GM19328 (cell line): ENCODE measurements around the gene NCR3LG1.
"Not testable (repeated sequence)": the region's sequence is repeated elsewhere in the genome, so short reads cannot be mapped to it uniquely, and the experiment has no call there.

Experiments used
- ATAC-seq: cut with Tn5 transposase; IDR thresholded peaks from one replicate; pipeline ENCODE4 v1.9.1; 2021; ENCODE audit warnings: mild to moderate bottlenecking, moderate library complexity; ENCODE audit not compliant: unreplicated experiment

The NCR3LG1 gene

GRCh38 chr11:17408026-17408425, 56.4 kb downstream of the NCR3LG1 start:
- no peak for ATAC-seq

DNA sequence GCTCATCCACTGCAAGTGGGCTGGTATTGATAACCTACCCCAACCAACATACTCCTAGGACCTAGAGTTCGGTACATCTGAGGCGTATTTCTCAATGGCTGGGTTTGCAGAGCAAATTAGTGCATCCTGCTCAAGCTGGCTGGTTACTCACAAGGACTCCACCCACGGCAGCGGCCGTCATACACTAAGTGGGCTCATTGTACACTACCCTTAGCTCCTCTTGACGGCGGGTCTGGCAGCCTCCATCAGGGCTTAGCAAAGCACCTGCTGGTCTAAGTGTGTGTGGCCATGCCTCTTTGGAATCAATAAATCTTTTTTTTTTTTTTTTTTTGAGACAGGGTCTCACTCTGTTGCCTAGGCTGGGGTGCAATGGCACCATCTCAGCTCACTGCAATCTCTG, 57.0 kb downstream of the NCR3LG1 start:
- ATAC-seq: no peak

DNA sequence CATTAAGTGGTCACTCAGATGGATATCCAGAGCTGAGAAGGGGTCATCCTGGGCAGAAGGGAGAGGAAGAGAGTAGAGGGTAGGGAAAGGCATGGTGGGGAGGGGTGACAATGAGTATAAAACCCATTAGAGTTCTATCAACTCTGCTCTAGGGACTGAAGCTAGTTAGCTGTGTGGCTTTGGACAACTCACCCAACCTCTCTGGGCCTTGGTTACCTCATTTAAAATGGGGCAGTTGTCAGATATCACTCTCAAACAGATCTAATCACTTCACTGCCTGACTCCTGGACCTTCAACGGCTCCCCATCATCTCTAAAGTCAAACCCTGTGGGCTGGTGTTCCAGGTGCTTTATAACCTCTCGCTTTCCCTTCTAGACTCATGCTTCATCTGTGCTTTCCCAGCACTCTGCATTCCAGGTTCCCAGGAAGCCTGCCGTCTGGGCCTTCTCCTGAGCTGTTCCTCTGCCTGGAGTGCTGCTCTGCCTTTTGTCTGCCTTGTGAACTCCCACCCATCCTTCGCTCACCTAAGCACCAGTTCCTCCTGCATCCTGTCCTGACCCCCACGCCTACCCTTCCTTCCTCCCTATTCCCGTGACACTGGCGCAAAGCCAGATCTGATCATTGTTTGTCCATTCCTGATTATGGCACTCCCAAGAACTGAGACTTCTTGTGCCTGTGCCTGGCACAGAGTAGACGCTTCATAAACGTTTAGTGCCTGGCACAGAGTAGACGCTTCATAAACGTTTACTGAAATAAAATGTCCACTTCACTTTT, 59.2 kb downstream of the NCR3LG1 start:
- ATAC-seq: no peak

DNA sequence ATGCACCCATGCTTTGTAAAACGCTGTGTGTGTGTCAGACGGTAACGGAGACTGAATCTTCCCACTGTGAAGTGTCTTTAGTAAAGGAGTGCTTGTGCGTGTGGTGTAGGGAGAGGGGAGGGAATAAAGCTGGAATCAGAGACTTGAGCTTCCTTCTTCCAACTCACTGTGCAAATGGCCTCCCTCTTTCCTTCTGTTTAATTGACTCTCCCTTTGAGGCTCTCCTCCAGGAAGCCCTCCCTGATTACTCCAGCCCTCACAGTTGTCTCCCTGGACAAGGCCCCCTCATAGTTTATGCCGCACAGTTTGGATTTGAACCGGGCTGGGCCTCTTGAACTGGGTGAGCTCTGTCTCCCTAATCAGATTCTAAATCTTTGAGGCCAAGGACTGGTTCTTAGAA, 59.8 kb downstream of the NCR3LG1 start:
- ATAC-seq: no peak

DNA sequence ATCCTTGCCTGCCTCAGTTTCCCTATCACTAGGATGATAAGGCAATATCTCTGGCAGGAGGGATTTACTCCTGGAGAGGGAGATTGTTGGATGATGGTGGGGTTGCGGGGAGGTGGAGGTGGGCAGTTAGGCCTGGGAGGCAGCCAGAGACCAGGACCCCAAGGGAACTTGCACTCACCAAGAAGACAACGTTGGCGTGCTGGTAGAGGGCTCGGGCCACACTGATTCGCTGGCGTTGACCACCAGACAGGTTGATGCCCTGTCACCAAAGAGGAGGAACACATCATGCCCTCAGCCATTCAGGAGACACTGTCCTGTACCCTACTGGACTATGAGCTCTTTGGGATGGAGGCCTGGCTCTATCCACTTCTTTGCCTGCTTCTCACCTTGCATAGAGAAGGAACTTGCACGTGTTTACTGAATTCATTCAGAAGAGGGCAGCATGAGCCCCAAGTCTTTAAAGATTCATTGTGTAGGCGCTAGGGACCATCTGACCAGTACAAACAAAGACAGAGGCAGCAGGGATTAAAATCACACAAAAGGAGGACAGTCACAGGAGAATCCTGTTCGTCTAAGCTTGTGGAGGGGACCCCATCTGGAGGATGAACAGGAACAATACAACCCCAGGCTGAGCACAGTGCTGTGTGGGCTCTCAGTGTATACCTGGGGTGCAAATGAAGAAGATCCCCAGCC, 61.0 kb downstream of the NCR3LG1 start:
- ATAC-seq: no peak

DNA sequence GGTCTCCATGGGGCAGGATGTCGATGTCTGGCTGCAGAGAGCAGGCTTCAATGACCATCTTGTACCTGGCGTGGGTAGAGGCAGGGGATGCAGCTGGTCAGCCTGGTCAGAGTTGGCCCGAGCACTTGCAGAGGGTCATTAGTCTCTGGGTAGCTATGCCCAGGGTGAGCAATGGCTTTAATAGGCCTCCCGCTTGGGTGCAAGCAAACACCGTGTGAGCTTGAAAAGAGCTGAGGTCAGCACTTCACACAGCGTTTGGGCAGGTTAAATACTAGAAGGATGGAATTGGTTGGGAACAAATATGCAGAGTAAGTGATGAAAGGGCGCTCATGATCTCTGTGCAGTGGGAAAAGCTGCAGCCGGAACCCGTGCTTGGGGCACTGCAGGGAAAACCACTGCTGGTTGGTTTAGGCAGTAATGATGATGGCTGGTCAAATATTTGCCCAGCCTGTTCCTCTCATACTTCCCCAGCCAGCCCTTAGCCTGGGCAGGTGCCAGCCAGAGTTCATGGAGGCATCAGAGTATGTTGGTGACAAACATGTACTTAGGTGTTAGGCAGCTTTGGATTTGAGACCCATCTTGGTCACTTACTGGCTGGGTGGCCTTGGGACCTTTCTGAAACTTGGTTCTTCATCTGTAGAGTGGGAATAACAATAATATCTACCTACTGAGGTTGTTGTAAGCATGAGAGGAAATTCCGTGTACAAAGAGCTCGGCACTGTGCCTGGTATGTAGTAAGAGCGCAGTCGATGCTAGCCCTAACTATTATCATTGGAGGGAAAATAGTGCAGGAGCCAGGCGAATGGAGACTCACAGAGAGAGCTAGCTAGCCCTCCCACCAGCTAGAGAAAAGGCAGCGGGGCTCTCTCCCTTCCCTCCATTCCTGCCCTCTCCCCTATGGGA, 62.1 kb downstream of the NCR3LG1 start:
- ATAC-seq: no peak

DNA sequence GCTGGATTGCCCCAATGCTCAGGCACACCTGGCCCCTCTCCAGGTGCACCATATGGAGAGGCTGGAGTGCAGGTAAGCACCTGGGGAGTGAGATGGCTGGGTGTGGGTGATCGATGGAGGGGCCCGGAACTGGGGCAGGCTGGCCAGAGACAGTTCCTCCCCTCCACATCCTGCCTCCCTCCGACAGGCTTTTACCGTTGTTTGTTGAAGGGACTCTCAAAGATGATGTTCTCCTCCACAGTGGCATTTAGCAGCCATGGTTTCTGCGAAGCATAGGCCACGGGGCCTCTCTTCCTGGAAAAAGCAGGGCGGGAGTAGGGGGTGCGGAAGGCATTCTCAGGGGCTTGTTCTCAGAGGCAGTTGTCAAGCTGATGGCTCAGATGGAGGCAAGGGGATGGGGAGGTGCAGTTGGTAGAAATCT, 62.7 kb downstream of the NCR3LG1 start:
- ATAC-seq: no peak

DNA sequence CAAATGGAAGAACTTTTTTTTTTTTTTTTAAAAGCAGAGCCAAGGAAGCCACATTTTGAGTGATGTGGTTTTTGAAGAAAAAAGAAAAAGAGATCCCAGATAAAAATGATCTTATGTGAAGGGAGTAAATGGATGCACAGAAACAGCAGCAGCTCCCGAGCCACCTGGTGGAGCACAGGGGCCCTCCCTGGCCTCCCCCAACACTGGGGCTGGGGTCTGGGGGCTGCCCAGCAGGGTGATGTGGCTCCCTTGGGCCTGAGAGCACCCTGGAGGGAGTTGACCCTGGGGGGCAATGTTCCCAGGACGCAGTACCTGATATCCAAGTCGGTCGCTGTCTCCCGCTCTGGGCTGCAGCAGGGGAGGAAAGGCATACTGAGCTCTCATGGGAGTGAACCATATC, 63.4 kb downstream of the NCR3LG1 start:
- no peak for ATAC-seq

DNA sequence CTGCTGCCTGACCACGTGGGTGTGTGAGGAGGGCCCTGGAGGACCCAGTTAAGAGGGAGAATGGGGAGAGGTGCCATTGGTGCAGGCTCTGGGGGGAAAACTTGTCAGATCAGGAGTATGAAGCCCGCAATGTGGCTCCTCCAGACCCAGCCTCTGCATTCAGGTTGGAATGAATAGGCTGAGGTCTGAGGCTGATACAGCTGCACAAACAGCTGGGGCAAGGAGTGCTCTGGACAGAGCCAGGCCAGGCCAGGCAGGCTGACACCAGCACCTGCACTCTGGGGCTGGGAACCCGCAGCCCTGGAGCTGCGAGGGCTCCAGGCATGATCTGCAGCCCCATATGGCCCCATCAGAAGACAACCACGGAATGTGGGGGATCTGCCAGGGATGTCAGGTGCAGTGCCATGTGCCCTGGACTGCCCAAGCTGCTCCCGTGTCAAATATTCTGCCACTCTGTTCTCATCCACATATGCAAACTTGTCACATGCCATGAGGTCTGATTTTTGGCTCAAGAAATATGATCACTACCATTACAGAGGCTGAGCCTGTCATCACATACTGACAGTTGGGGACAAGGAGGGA, 64.0 kb downstream of the NCR3LG1 start:
- ATAC-seq: no peak

DNA sequence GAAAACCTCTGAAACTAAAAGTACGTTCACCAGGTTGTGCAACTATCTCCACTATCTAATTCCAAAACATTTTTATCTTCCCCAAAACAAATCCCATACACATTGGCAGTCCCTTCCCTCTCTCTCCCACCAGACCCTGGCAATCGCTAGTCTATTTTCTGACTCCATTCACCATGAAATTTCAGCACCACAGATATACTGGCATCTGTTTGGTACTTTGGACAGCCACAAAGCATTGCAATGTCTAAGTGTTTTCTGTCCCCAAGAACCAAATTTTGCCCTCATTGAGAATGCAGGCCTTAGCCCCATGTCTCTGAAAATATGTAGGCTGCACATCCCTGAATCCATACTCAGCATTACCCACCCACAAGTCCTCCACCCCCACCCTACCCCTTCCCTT, 64.9 kb downstream of the NCR3LG1 start:
- ATAC-seq: no peak

DNA sequence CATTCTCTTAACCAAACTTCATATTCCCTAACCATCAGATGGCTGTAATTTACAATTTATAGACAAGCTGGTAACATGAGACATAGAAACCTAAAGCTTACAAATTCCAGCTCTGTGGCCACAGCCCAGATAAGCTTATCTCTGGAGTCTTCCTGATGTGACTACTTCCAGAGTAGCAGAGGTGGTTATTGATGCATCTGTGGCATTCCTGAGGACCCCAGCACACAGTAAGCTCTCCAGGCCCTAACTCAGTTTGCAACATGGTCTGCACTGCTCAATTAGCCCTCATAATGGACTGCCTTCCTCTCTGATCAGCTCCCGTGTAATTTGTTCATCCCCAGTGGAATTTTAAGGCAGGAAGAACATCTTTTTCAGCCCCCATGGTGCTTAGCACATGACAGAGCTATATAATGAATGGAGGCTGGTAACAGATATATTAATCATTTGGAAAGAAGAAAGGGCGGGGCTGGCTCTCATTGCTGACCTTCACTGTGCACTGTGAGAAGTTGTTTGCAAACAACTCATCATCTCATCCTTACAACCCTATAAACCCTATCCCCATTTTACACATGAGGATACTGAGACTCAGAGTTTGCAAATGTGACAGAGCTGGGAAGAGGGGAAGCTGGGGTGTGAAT, 67.0 kb downstream of the NCR3LG1 start:
- no peak for ATAC-seq

DNA sequence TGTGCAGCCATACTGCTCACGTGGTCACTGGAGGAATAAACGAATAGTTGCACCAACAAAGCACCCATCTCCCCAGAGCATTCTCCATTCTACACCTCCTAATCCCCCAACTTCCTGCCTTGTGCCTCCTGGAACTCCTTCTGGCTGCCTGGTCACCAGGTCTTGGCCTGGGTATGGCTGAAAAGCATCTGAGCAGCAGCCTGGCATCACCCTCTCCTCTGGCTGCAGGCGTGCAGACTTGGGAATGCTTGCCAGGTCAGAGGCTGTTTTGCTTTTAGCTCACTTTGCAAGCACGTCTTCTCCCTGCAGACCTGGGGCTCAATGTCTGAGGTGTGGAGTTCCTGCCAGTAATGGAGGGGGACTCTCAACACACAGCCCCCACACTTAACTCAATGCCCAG, 70.2 kb downstream of the NCR3LG1 start:
- no peak for ATAC-seq

- ATAC-seq: no peak
These were observed 72.1 kb downstream of the NCR3LG1 start for GRCh38 chr11:17423533-17424310.

GRCh38 chr11:17426233-17426632, 74.6 kb downstream of the NCR3LG1 start:
- not testable (repeated sequence) for ATAC-seq
